Duodenal mucosa (tissue), 2 donors: ENCODE data around the gene ACTBL2.
"Not testable (repeated sequence)": the region's sequence is repeated elsewhere in the genome, so short reads cannot be mapped to it uniquely, and the experiment has no call there.

Experiments used
- H3K27ac ChIP-seq: one replicate; pipeline ENCODE4 v1.7.0; 2013; ENCODE audit warnings: low read depth, low read length
- H3K27me3 ChIP-seq, 2 donors: one replicate each; pipeline ENCODE4 v1.7.0; 2013; ENCODE audit warnings: low read length in 2 of 2, control low read depth in 1 of 2; ENCODE audit not compliant: insufficient read depth in 2 of 2, control insufficient read depth in 1 of 2
- H3K36me3 ChIP-seq, 2 donors: one replicate each; pipeline ENCODE4 v1.7.0; 2013; ENCODE audit warnings: low read length in 2 of 2, control low read depth in 1 of 2; ENCODE audit not compliant: insufficient read depth in 2 of 2, control insufficient read depth in 1 of 2
- H3K4me1 ChIP-seq, 2 donors: one replicate each; pipeline ENCODE4 v1.7.0; 2013; ENCODE audit warnings: low read length in 2 of 2, control low read depth in 1 of 2; ENCODE audit not compliant: insufficient read depth in 2 of 2, control insufficient read depth in 1 of 2
- H3K4me3 ChIP-seq, 2 donors: one replicate each; pipeline ENCODE4 v1.7.0; 2013; ENCODE audit warnings: low read length in 2 of 2, low read depth in 1 of 2
- H3K9ac ChIP-seq, 2 donors: one replicate each; pipeline ENCODE4 v1.7.0; 2013; ENCODE audit warnings: low read length in 2 of 2, low read depth in 1 of 2
- H3K9me3 ChIP-seq, 2 donors: one replicate each; pipeline ENCODE4 v1.7.0; 2013; ENCODE audit warnings: low read length in 2 of 2, control low read depth in 1 of 2; ENCODE audit not compliant: control insufficient read depth in 1 of 2

The ACTBL2 gene

DNA sequence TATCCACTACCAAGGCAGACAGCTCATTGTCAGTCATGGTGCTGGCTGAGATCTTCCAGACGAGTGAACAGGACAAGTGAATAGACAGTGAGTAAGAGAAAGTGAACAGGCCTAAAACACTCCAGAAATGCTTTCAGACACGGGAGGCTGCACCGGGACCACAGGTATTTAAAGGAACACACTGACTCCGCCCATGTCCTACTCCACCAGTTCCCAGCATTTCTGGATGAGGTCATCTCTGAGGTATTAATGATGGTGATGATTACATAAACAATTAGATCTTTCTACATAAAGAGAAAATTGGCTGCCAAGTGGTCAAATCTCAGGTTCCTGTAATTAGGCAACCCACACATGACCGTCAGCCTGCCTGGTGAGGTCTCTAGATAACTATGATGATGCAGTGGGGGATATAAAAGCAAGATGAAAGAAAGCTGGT, at the start of gene ACTBL2:
TSS of gene ACTBL2 (minus strand) at position 141 of the 436 bp plus-strand sequence. CDS start at position 37, 104 bp downstream.
- Histone ChIP-seq H3K4me1 (no peaks in the 10 kb centered on the region), H3K9ac (no peak within 1 kb of the TSS), H3K36me3 (no peaks in the 10 kb centered on the region), H3K4me3 (no peak within 1 kb of the TSS), H3K27me3 (no peaks in the 10 kb centered on the region), H3K27ac (no peak within 1 kb of the TSS), H3K9me3 (no peaks in the 10 kb centered on the region)

DNA sequence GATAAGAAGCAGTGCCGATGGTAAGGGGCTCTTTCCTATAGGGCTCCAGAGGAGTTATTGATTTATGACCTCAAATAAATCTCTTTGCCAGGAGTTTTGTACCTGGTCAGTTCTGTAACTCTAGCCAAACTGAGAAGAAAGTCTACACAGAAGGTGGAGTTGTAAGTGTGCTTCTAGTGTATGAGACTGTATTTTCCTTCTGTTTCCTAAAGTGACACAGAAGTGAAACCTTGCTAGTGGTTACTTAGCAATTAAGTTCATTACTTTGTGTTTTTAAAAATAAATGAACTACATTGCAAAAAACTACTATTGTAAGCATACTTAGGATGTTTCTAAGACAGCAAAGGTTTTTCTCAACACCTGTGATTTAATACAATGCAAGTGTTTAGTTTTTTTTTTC, 48.7 kb upstream of the ACTBL2 start:
- Histone ChIP-seq H3K9ac (no peak overlapping the region), H3K4me1 (no peaks in the 10 kb centered on the region), H3K36me3 (no peaks in the 10 kb centered on the region), H3K27ac (no peak overlapping the region), H3K9me3 (no peaks in the 10 kb centered on the region), H3K4me3 (no peak overlapping the region), H3K27me3 (no peaks in the 10 kb centered on the region)

DNA sequence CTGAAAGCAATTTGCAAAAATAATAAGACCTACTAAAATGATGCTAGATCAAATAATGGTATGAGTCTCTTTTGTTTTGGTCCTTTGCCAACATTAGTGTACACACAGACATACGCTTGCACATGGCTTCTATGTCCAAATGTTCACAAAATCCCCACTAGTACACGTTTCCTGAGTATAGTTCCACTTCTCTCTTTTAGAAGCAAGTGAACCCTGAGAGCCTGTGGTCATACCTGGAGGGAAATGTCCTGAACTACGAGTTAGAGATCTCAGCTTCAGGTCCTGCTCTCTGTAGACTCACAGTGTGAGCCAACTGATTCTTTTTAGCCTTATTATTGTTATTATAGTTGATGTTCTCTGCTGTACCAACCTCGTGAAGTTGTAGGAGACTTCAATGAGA, 47.3 kb upstream of the ACTBL2 start:
- Histone ChIP-seq H3K9me3 (no peaks in the 10 kb centered on the region), H3K27me3 (no peaks in the 10 kb centered on the region), H3K36me3 (no peaks in the 10 kb centered on the region), H3K9ac (no peak overlapping the region), H3K4me1 (no peaks in the 10 kb centered on the region), H3K27ac (no peak overlapping the region), H3K4me3 (no peak overlapping the region)

DNA sequence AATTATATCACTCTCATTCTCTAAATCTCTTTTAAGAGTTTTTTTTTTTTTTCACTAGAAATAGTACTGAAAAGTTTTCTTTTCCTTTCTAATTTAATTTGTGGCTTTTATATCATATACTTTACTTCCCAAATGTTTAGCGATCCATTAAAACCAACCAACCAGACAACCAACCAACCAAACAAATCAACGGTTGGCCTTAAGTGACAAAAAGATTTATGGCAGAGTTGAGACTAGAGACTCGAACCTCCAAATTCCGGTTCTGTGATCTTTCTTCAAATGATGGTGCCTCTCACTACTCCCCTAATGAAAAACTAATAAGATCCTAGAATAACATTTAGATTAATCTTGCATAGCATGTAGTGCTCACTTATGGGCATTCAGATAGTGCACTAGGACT, 45.3 kb upstream of the ACTBL2 start:
- Histone ChIP-seq H3K27ac (no peak overlapping the region), H3K4me3 (no peak overlapping the region)

DNA sequence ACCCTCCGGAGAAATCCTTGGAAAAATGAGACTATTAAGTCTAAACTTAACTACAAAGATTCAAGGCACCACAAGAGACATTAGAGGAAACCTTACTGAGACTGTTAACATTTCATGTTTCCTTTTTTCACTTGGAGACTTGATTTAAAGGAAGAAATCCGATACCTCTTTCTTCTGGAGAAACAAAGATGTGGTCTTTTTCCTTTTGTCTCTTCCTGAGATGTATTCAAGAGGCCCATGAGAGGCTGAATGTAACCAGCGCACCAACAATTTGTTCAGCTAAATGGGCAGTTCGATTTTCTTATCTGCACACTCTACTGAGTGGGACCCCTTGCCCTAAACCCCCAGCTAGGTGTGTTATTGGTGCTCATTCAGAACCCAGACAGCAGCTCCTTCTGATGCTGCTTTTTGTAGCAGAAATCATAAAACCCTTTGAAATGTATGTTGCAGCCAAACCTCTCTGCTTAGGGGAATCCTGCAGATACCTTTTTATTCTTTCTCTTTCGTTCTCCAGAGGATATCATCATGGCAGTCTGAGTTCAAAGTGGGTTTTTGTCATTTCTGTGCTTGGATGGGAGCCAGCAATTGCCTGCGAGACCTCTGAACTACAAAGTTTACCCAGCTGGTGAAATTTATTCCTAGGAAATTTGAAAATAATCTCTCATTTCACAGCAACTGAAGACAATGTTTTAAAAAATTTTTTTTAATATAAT, 41.9 kb upstream of the ACTBL2 start:
- Histone ChIP-seq H3K27me3 (no peaks in the 10 kb centered on the region), H3K9ac (no peak overlapping the region), H3K9me3 (no peaks in the 10 kb centered on the region), H3K4me1 (no peaks in the 10 kb centered on the region), H3K4me3 (no peak overlapping the region), H3K36me3 (no peaks in the 10 kb centered on the region), H3K27ac (no peak overlapping the region)

More for the DNA sequence above, 45.3 kb upstream of the ACTBL2 start:
- no peak overlapping the region for H3K9ac ChIP-seq
- H3K27me3 ChIP-seq: no peaks in the 10 kb centered on the region
- no peaks in the 10 kb centered on the region for H3K9me3 ChIP-seq
- H3K4me1 ChIP-seq: no peaks in the 10 kb centered on the region
- no peaks in the 10 kb centered on the region for H3K36me3 ChIP-seq

DNA sequence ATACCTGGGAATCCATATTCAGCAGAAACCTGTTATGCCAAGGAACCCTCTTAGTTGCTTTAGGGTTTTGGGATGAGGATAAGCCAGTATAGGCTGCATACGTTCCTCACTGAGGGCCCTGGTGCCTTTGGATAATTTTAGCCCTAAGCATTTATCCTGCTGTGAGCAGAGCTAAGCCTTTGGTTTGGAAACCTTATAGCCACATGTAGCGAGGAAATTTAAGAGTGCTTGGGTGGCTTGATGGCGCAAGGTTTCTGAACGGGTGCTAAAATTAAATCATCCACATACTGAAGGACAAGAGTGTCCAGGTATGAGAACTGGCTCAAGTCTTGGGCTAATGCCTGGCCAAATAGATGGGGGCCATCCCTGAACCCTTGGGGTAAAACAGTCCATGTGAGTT, 39.9 kb upstream of the ACTBL2 start:
- H3K9me3 ChIP-seq, H3K4me3 ChIP-seq, H3K36me3 ChIP-seq, H3K4me1 ChIP-seq, H3K9ac ChIP-seq, H3K27ac ChIP-seq, H3K27me3 ChIP-seq: not testable (repeated sequence)

DNA sequence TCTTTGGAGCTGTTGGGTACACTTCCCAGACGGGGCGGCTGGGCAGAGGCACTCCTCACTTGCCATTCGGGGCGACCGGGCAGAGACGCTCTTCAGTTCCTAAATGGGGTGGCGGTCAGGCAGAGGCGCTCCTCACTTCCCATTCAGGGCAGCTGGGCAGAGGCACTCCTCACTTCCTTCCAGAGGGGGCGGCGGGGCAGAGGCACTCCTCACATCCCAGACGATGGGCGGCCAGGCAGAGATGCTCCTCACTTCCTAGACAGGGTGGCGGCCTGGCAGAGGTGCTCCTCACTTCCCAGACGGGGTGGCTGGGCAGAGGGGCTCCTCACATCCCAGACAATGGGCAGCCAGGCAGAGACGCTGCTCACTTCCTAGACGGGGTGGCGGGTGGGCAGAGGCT, 35.8 kb upstream of the ACTBL2 start:
- H3K36me3 ChIP-seq, H3K4me1 ChIP-seq: not testable (repeated sequence)

DNA sequence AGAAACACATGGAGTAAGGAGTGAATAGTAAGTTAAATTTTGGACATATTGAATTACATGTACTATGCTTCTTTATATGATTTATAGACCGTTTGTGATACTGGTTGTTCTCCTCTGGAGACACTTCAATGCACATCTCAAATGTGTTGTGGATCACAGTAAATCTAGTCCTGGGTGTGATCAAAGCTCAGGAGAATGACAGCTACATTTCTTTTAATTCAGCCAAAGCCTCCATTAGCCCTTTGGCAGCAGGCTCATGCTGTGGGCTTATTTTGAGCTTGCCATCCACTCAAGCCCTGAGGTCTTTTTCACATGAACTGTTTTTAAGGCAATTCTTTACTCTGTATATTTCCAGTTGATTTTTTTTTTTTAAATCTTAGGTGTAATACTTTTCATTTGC, 34.6 kb upstream of the ACTBL2 start:
- Histone ChIP-seq H3K4me3 (no peak overlapping the region), H3K4me1 (no peaks in the 10 kb centered on the region), H3K27ac (no peak overlapping the region)

More for the DNA sequence above, 35.8 kb upstream of the ACTBL2 start:
- H3K27me3 ChIP-seq, H3K9ac ChIP-seq, H3K4me3 ChIP-seq, H3K27ac ChIP-seq, H3K9me3 ChIP-seq: not testable (repeated sequence)

DNA sequence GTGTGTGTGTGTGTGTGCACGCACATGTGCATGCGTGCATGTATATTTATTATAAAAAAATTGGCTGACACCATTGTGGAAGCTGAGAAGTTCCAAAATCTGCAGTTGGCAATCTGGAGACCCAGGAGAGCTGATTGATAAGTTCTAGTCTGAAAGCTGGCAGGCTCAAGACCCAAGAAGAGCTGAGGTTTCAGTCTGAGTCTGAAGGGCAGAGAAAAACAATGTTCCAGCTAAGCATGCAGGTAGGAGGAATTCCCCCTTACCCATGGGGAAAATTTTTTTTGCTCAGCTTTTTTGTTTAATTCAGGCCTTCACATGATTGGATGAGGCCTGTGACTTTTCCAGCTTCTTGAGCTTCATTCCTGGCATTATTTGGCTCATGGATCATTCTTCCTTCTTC, 31.2 kb upstream of the ACTBL2 start:
- no peak overlapping the region for H3K27ac ChIP-seq
- H3K9me3 ChIP-seq: no peaks in the 10 kb centered on the region
- no peak overlapping the region for H3K9ac ChIP-seq
- no peaks in the 10 kb centered on the region for H3K36me3 ChIP-seq
- H3K27me3 ChIP-seq: peaks cover 0 to 3% of the 10 kb centered on the region in 2 donors
- H3K4me3 ChIP-seq: no peak overlapping the region
- H3K4me1 ChIP-seq: no peaks in the 10 kb centered on the region

More for the DNA sequence above, 34.6 kb upstream of the ACTBL2 start:
- H3K9ac ChIP-seq: no peak overlapping the region
- H3K36me3 ChIP-seq: no peaks in the 10 kb centered on the region
- no peaks in the 10 kb centered on the region for H3K9me3 ChIP-seq
- no peaks in the 10 kb centered on the region for H3K27me3 ChIP-seq

DNA sequence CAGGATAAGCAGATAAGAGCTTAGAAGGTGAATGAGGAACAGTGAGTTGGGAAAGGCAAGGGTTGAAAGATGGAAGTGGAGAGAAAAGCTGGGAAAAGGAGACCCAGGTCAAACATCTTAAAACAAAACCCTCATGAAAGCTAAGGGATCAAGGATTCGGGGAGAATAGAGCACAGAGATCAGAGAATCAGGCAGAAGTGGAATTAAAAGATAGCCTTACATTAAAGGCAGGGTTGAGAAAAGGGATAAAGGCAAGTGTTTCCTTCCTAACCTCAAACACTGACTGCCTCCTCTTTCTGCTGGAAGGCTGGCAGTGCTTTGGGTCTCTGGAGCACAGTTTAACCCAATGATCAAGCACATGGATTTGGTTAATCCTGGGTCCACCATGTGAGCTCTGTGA, 28.7 kb upstream of the ACTBL2 start:
- no peak overlapping the region for H3K9ac ChIP-seq
- H3K4me3 ChIP-seq: no peak overlapping the region
- H3K36me3 ChIP-seq: no peaks in the 10 kb centered on the region
- no peaks in the 10 kb centered on the region for H3K4me1 ChIP-seq
- H3K9me3 ChIP-seq: no peaks in the 10 kb centered on the region
- peaks cover 0 to 3% of the 10 kb centered on the region in 2 donors for H3K27me3 ChIP-seq
- no peak overlapping the region for H3K27ac ChIP-seq
